PC-3 (cell line): ENCODE results near the gene FAM13A.

ENCODE experiments used
- CTCF ChIP-seq: fragments of 300-600 bp; sonication (generic); conservative IDR thresholded peaks from 2 replicates; pipeline ENCODE4 v1.5.1; 2017; ENCODE audit warnings: antibody characterized with exemption, low read depth, mild to moderate bottlenecking, low read length
- EZH2 ChIP-seq: fragments of 300-600 bp; sonication (generic); IDR thresholded peaks from one replicate; pipeline ENCODE4 v1.6.1; 2017; ENCODE audit warnings: antibody characterized with exemption, mild to moderate bottlenecking, low read length; ENCODE audit not compliant: unreplicated experiment
- EZH2phosphoT487 ChIP-seq: fragments of 300-600 bp; sonication (generic); IDR thresholded peaks from 2 replicates; pipeline ENCODE4 v1.6.1; 2018; ENCODE audit warnings: mild to moderate bottlenecking, antibody characterized with exemption, low read length, borderline replicate concordance

- TF ChIP-seq CTCF (no peak), EZH2phosphoT487 (no peak), EZH2 (no peak)
These were observed 244.6 kb downstream of the FAM13A start for GRCh38 chr4:88812420-88812819.
